Thoracic aorta (tissue), 2 donors: ENCODE results near the gene CHKA. TPM values are rescaled to one million over a fixed set of nuclear protein-coding genes. Genes with fewer than 3 reads are reported as not detected.

ENCODE experiments used
- ATAC-seq: fragments of 150-250 bp; one replicate; pipeline ENCODE4 v1.8.0; 2017; ENCODE audit warnings: low read depth; ENCODE audit not compliant: insufficient number of reproducible peaks, low FRiP score
- DNase-seq: peaks from one replicate; pipeline ENCODE4 v3.0.0-alpha.2; 2020; ENCODE audit warnings: low spot score
- H3K27ac ChIP-seq, 2 donors: fragments of 200-600 bp; sonication (generic); 1 replicate in 1 of 2; 2 replicates in 1 of 2; pipeline ENCODE4 v1.5.1; 2016; ENCODE audit warnings: mild to moderate bottlenecking in 2 of 2, moderate library complexity in 2 of 2
- H3K27me3 ChIP-seq: fragments of 200-600 bp; sonication (generic); replicated peaks from 2 replicates; pipeline ENCODE4 v1.6.0; 2016; ENCODE audit warnings: mild to moderate bottlenecking; ENCODE audit not compliant: insufficient read depth
- H3K36me3 ChIP-seq: fragments of 200-600 bp; sonication (generic); one replicate; pipeline ENCODE4 v1.5.1; 2016
- H3K4me1 ChIP-seq, 2 donors: fragments of 200-600 bp; sonication (generic); 1 replicate in 1 of 2; 2 replicates in 1 of 2; pipeline versions ENCODE4 v1.5.1 to v1.6.0; 2016; ENCODE audit warnings: low read depth in 2 of 2, mild to moderate bottlenecking in 1 of 2; ENCODE audit not compliant: control insufficient read depth in 1 of 2
- H3K4me3 ChIP-seq: fragments of 200-600 bp; sonication (generic); 2 replicates; pipeline ENCODE4 v1.5.1; 2016; ENCODE audit warnings: mild to moderate bottlenecking
- H3K9me3 ChIP-seq: fragments of 200-600 bp; sonication (generic); 2 replicates; pipeline ENCODE4 v1.5.1; 2016
- CTCF ChIP-seq: fragments of 200-600 bp; sonication (generic); IDR thresholded peaks from one replicate; pipeline ENCODE4 v1.5.1; 2019; ENCODE audit warnings: antibody characterized with exemption
- total RNA-seq, 2 donors: library from RNA; depleted of rRNA; stranded (reverse); fragments of >200 nt; gene quantifications; one replicate each; pipeline versions ENCODE4 v1.1.0 to v1.2.3, GENCODE V29; 2016

The CHKA gene
- total RNA-seq, 2 donors from 2014 or later = 12.5 to 22.2 TPM

GRCh38 chr11:68044898-68045351 lies 76.3 kb downstream of the CHKA start:
- H3K4me1 ChIP-seq = peaks cover 4 to 15% of the 10 kb centered on the region in 2 donors
- no peak for ATAC-seq
- no peaks in the 10 kb centered on the region for H3K9me3 ChIP-seq
- H3K4me3 ChIP-seq = no peak overlapping the region
- H3K27ac ChIP-seq = no peak overlapping the region
- H3K27me3 ChIP-seq = no peaks in the 10 kb centered on the region
- peaks cover 44% of the 10 kb centered on the region for H3K36me3 ChIP-seq
- no peak for TF ChIP-seq CTCF
- DNase-seq = no peak

GRCh38 chr11:68044145-68044813 lies 76.9 kb downstream of the CHKA start:
- Histone ChIP-seq H3K4me1 (peaks cover 9 to 21% of the 10 kb centered on the region in 2 donors), H3K9me3 (no peaks in the 10 kb centered on the region), H3K36me3 (peaks cover 38% of the 10 kb centered on the region), H3K27ac (no peak overlapping the region), H3K4me3 (no peak overlapping the region), H3K27me3 (no peaks in the 10 kb centered on the region)
- DNase-seq (no peak), ATAC-seq (no peak)
- TF ChIP-seq CTCF = no peak

- Histone ChIP-seq H3K4me1 (peaks cover 11 to 24% of the 10 kb centered on the region in 2 donors), H3K27me3 (no peaks in the 10 kb centered on the region), H3K9me3 (no peaks in the 10 kb centered on the region), H3K4me3 (no peak overlapping the region), H3K36me3 (peaks cover 30% of the 10 kb centered on the region), H3K27ac (no peak overlapping the region)
- DNase-seq (no peak), ATAC-seq (no peak)
- TF ChIP-seq CTCF = no peak
These were observed 77.6 kb downstream of the CHKA start for GRCh38 chr11:68043349-68044144.

GRCh38 chr11:68043029-68043348 lies 78.2 kb downstream of the CHKA start:
- no peaks in the 10 kb centered on the region for H3K9me3 ChIP-seq
- DNase-seq = no peak
- peaks cover 29% of the 10 kb centered on the region for H3K36me3 ChIP-seq
- H3K4me1 ChIP-seq = peaks cover 15 to 30% of the 10 kb centered on the region in 2 donors
- ATAC-seq = no peak
- TF ChIP-seq CTCF = no peak
- H3K4me3 ChIP-seq = no peak overlapping the region
- no peaks in the 10 kb centered on the region for H3K27me3 ChIP-seq
- no peak overlapping the region for H3K27ac ChIP-seq

GRCh38 chr11:68042219-68043028 lies 78.8 kb downstream of the CHKA start:
- H3K4me1 ChIP-seq = peaks cover 19 to 36% of the 10 kb centered on the region in 2 donors
- no peak for ATAC-seq
- H3K36me3 ChIP-seq = peaks cover 29% of the 10 kb centered on the region
- H3K9me3 ChIP-seq = no peaks in the 10 kb centered on the region
- no peak overlapping the region for H3K4me3 ChIP-seq
- no peak overlapping the region for H3K27ac ChIP-seq
- no peak for TF ChIP-seq CTCF
- DNase-seq = no peak
- no peaks in the 10 kb centered on the region for H3K27me3 ChIP-seq
